Heart left ventricle (tissue), 16 donors: ENCODE data around the gene UBE4B. TPM values are rescaled to one million over a fixed set of nuclear protein-coding genes. Genes with fewer than 3 reads are reported as not detected.

Experiments
- ATAC-seq, 4 donors: fragments of 200-7000 bp; cut with Tn5 transposase; one replicate each; pipeline ENCODE4 v1.9.1; 2020 to 2022; ENCODE audit warnings: moderate library complexity in 4 of 4, mild to moderate bottlenecking in 3 of 4, moderate number of reproducible peaks in 1 of 4
- DNase-seq, 5 donors: peaks; one replicate each; pipeline ENCODE4 v3.0.0-alpha.2; 2020
- H3K27ac ChIP-seq, 12 donors: fragments of 200-600 bp; sonication (generic) in 4 of 12; one replicate each; pipeline versions ENCODE4 v1.5.0 to v1.8.0; 2016 to 2022; ENCODE audit warnings: mild to moderate bottlenecking in 2 of 12
- H3K27me3 ChIP-seq, 9 donors: fragments of 200-600 bp; sonication (generic) in 2 of 9; one replicate each; pipeline versions ENCODE4 v1.5.1 to v1.8.0; 2016 to 2022; ENCODE audit warnings: mild to moderate bottlenecking in 3 of 9
- H3K36me3 ChIP-seq, 9 donors: fragments of 200-600 bp; sonication (generic) in 2 of 9; one replicate each; pipeline versions ENCODE4 v1.5.0 to v1.8.0; 2018 to 2022; ENCODE audit warnings: mild to moderate bottlenecking in 2 of 9
- H3K4me1 ChIP-seq, 12 donors: fragments of 200-600 bp; sonication (generic) in 4 of 12; one replicate each; pipeline versions ENCODE4 v1.5.0 to v1.8.0; 2016 to 2022; ENCODE audit warnings: mild to moderate bottlenecking in 3 of 12
- H3K4me3 ChIP-seq, 12 donors: fragments of 200-600 bp; sonication (generic) in 4 of 12; one replicate each; pipeline versions ENCODE4 v1.5.0 to v1.8.0; 2017 to 2022; ENCODE audit warnings: mild to moderate bottlenecking in 9 of 12, moderate library complexity in 4 of 12
- H3K9me3 ChIP-seq, 12 donors: fragments of 200-600 bp; sonication (generic) in 4 of 12; one replicate each; pipeline versions ENCODE4 v1.5.0 to v1.8.0; 2016 to 2022; ENCODE audit warnings: mild to moderate bottlenecking in 1 of 12
- CTCF ChIP-seq, 12 donors: fragments of 200-600 bp; sonication (generic) in 4 of 12; IDR thresholded peaks; one replicate each; pipeline versions ENCODE4 v1.5.0 to v1.8.0; 2018 to 2022; ENCODE audit warnings: antibody characterized with exemption in 12 of 12, mild to moderate bottlenecking in 5 of 12
- POLR2A ChIP-seq, 2 donors: fragments of 450-650 bp; IDR thresholded peaks; one replicate each; pipeline ENCODE4 v1.6.1; 2017; ENCODE audit warnings: antibody characterized with exemption in 2 of 2, mild to moderate bottlenecking in 2 of 2, moderate library complexity in 2 of 2
- WGBS, 4 donors: extraction: QIAGEN DNeasy Blood & Tissue Kit in 2 of 4; methylation state at CpG; one replicate each; pipeline versions ENCODE4 v1.1.5 to v1.1.7; 2013 to 2018; 5-methylcytosine and 5-hydroxymethylcytosine counted together
- intact Hi-C, 10 donors: fragments of 100-400 bp; cut with DNase I; formaldehyde crosslinking; loops; one replicate each; pipeline versions ENCODE4 v1.11.1 to v1.14.2; 2022
- polyA plus RNA-seq, 2 donors: library from polyadenylated mRNA; stranded (reverse); fragments of 200-250 nt; gene quantifications; one replicate each; pipeline ENCODE4 v1.2.3, GENCODE V29; 2013
- total RNA-seq, 9 donors: library from RNA; depleted of rRNA in 2 of 9; stranded (reverse); fragments of >200 nt in 2 of 9; fragmentation: NEBNext Ultra II Directional in 3 of 9; extraction: Animal tissue kit (Norgen Biotek cat#: 25700) in 3 of 9; gene quantifications; one replicate each; pipeline versions ENCODE4 v1.1.0 to v1.2.4, GENCODE V29; 2016 to 2023
- donor health status: ischemic (EF 13 %, LVEDD 7.1; RV severe dilation, severe dysfunction).
- donor health status: healthy with polysubstance abuse.
- donor health status: DM: no; HTN: yes; CAD: no.
- donor health status: DM: no; HTN: no; CAD: no.
- donor health status: ischemic (EF 25% LVEDD 6.9; RV normal size, moderate dysfunction).
- donor health status: ischemic (EF 25% LVEDD 5.7; RV mildly dilated, moderate dysfunction).
- donor health status: healthy.
- donor health status: DM: yes; HTN: yes; CAD: no.
- donor health status: ischemic (EF 35%, LVEDD 5.7; RV mildly dilated, moderate dysfunction).
- donor health status: nonischemic (EF 11% LVEDD 7.7; RV severe dilation, severe dysfunction).
- donor health status: DM: yes; HTN: yes; CAD: no.
- donor health status: PGD.
- donor health status: ischemic (EF 29% LVEDD 5.4; RV normal size, mild dysfunction).
- donor health status: nonischemic (EF 23%, LVEDD 6.1; RV moderate dilation, normal function).

UBE4B gene
- total and polyA plus RNA-seq, 11 donors, result 18.5 to 132 (median 67.3) TPM

DNA sequence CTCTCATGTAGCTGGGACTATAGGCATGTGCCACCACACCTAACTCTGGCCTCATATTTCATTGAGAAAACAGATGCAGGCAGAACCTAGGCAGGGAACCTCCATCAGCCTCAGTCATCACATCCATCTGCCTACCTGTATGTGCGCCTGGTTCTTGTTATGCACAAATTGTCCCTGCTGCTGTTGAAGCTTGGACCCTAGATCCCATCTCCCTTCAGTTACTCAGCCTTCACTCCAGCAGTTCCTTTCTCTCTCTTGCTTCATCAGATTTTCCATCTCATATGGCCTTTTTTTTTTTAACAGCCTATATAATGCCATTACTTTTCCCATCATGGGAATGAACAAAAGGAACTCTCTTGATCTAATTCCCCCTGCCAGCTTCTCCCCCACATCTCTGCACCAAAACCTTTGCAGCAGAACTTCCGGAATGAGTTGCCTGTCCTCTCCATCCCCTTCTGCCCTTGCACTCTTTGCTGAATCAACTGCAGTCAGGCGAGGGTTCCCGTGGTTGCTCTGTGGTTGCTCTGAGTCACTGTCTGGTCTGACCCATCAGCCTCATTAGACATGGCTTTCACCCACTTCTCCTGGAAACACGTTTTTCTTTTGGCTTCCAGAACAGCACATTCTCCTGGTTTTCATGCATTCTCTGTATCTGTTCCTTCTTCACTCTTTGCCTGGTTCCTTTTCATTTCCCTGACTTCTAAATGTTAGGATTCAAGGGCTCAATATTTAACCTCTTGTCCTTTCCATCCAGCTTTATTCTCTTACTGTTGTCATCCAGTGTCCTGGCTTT is 41.5 kb downstream of the UBE4B start:
- peak overlapping the region in 4 of 12 donors; percentile 32 to 69 (median 42) for H3K27ac ChIP-seq
- peak in 3 of 4 donors; percentile 68 to 82 (median 81) for ATAC-seq

DNA sequence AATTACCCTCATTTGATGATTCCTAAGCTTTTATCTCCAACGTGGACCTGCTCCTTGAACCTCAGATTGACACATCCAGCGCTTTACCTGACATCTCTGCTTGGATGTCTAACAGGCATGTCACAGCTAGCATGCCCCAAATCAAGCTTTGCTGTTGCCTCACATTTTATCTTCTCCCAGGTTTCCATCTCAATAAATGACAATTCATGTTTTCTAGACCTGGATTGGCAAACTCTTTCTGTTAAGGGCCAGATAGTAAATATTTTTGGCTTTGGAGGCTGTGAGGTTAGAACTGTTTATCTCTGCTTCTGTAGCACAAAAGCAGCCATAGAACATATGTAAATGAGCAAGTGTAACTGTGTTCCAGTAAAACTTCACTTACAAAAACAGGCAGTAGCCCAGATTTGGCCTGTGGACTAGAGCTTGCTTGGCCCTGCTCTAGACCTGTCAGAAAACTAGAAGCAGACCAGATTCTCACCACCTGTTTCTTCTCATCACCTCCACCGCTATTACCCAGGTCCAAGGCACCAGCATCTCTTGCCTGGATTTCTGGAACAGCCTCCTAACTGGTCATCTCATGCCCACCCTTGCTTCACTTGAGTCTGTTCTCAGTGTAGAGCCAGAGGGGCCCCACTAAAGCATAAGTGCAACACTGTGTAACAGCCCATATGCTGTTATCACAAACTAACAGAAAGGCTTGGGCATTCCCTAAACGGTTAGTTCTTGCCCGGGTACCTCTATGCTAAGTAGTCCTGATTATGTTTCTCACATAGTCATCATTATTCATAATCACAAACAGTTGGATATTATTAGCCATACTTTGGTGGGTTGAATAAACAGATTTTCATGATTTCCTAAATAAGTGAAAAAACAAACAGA is 42.3 kb downstream of the UBE4B start:
- Histone ChIP-seq H3K4me1 (peaks cover 0 to 22% (median 7%) of the 10 kb centered on the region in 12 donors), H3K4me3 (no peak overlapping the region), H3K36me3 (peaks cover 0 to 26% (median 12%) of the 10 kb centered on the region in 9 donors), H3K9me3 (no peaks in the 10 kb centered on the region), H3K27ac (peak overlapping the region in 5 of 12 donors; percentile 19 to 69 (median 40)), H3K27me3 (no peaks in the 10 kb centered on the region)
- 61 to 68% (median 65%) methylated on average over 5 of the region's 5 CpGs for WGBS, 4 donors
- DNase-seq (no peak), ATAC-seq (peak in 3 of 4 donors; percentile 7 to 45 (median 36))
- TF ChIP-seq CTCF (IDR thresholded peaks at IDR 0.05) (no peak), POLR2A (IDR thresholded peaks at IDR 0.05) (no peak)
- intact Hi-C loops, result no loop called here

More for the DNA sequence above, 41.5 kb downstream of the UBE4B start:
- TF ChIP-seq POLR2A (IDR thresholded peaks at IDR 0.05) (no peak), CTCF (IDR thresholded peaks at IDR 0.05) (no peak)
- peaks cover 0 to 25% (median 12%) of the 10 kb centered on the region in 9 donors for H3K36me3 ChIP-seq
- peak in 2 of 5 donors; percentile 38 to 77 for DNase-seq
- WGBS, 4 donors, result 65 to 76% (median 66%) methylated on average over 5 of the region's 5 CpGs
- intact Hi-C loops, result no loop called here
- peaks cover 0 to 22% (median 8%) of the 10 kb centered on the region in 12 donors for H3K4me1 ChIP-seq
- H3K9me3 ChIP-seq, result no peaks in the 10 kb centered on the region
- H3K4me3 ChIP-seq, result no peak overlapping the region
- H3K27me3 ChIP-seq, result no peaks in the 10 kb centered on the region

GRCh38 chr1:10075732-10076131 is 43.0 kb downstream of the UBE4B start:
- DNase-seq, result no peak
- H3K27me3 ChIP-seq, result no peaks in the 10 kb centered on the region
- H3K4me3 ChIP-seq, result no peak overlapping the region
- H3K9me3 ChIP-seq, result peaks cover 0 to 4% (median 0%) of the 10 kb centered on the region in 12 donors
- no peak for ATAC-seq
- H3K4me1 ChIP-seq, result peaks cover 0 to 22% (median 7%) of the 10 kb centered on the region in 12 donors
- intact Hi-C loops, result no loop called here
- peaks cover 0 to 33% (median 14%) of the 10 kb centered on the region in 9 donors for H3K36me3 ChIP-seq
- TF ChIP-seq POLR2A (IDR thresholded peaks at IDR 0.05) (no peak), CTCF (IDR thresholded peaks at IDR 0.05) (no peak)
- WGBS, 4 donors, result 94 to 97% (median 96%) methylated on average over 9 of the region's 9 CpGs
- peak overlapping the region in 1 of 12 donors; percentile 69 for H3K27ac ChIP-seq

DNA sequence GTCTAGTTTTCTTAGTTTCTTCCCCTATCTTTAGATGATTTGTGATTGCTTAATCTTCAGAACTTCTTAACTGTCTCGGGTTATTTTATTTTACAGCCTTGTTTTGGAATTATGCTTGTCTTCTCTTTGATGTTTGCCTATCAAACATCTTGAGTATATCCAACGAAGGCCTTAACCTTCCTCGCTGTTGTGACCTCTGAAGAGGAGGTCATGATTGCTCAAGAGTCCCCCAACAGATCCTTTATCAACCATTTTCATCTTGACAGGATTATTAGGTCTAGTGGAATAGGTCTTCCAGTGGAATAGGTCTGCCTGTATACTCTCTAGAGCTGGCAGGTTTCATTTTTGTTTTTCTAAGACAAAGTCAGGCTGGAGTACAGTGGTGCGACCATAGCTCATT is 45.7 kb downstream of the UBE4B start:
- no peak overlapping the region for H3K27ac ChIP-seq
- H3K4me3 ChIP-seq, result no peak overlapping the region
- peaks cover 0 to 25% (median 3%) of the 10 kb centered on the region in 9 donors for H3K36me3 ChIP-seq
- WGBS, 4 donors, result 91 to 95% (median 94%) methylated on average over 4 of the region's 4 CpGs
- H3K27me3 ChIP-seq, result no peaks in the 10 kb centered on the region
- intact Hi-C loops, result no loop called here
- TF ChIP-seq CTCF (IDR thresholded peaks at IDR 0.05) (no peak), POLR2A (IDR thresholded peaks at IDR 0.05) (no peak)
- ATAC-seq (no peak), DNase-seq (no peak)
- peaks cover 0 to 22% (median 7%) of the 10 kb centered on the region in 12 donors for H3K4me1 ChIP-seq
- H3K9me3 ChIP-seq, result peaks cover 0 to 5% (median 0%) of the 10 kb centered on the region in 12 donors
